Globus pallidus (tissue), 1 donor: ENCODE measurements around the gene TENT4A.

ENCODE experiments used
- DNase-seq: peaks from one replicate; pipeline ENCODE4 v3.0.0-alpha.2; 2015; ENCODE audit warnings: low spot score

The TENT4A gene

GRCh38 chr5:6805841-6806240 is 92.6 kb downstream of the TENT4A start:
- DNase-seq = no peak
